ENCODE measurements around the gene TICAM1. TPM values are rescaled to one million over a fixed set of nuclear protein-coding genes. Genes with fewer than 3 reads are reported as not detected.

Gene TICAM1
- total RNA-seq, 1 experiment from 2014 or later: 9.9 TPM

- H2AFZ ChIP-seq: no peak overlapping the region
- ChIA-PET CTCF (no interaction called here), POLR2A (ENCODE audit: unreplicated experiment) (interaction anchor here (0.6 kb wide), 1 partner anchor 14 kb away, joined by 12 read pairs; no protein-coding TSS in a partner anchor)
- H3K4me3 ChIP-seq: no peak overlapping the region
- no TSS peak for BruUV-seq (replicated peaks)
- H3K79me2 ChIP-seq (ENCODE audit: low read depth): no peaks in the 10 kb centered on the region
- H3F3A ChIP-seq (ENCODE audit: insufficient read depth, low read depth): no peaks in the 10 kb centered on the region; the same call in 1 of the 2 replicates
- TF ChIP-seq EZH2 (IDR thresholded peaks at IDR 0.05; ENCODE audit: low read depth) (no peak), CTCF (conservative IDR thresholded peaks at IDR 0.05) (no peak)
- intact Hi-C loops (cut with micrococcal nuclease; ENCODE audit: unreplicated experiment): no loop called here
- H3K4me1 ChIP-seq (replicated peaks; ENCODE audit: insufficient read depth): no peaks in the 10 kb centered on the region
- no peaks in the 10 kb centered on the region for H3K9me3 ChIP-seq (ENCODE audit: insufficient read depth, low read depth)
- H3K36me3 ChIP-seq (ENCODE audit: low read depth): no peaks in the 10 kb centered on the region
- no peak for DNase-seq
- H3K9me2 ChIP-seq (ENCODE audit: insufficient read depth): no peaks in the 10 kb centered on the region
- no peak overlapping the region for H3K4me2 ChIP-seq
- H4K20me1 ChIP-seq (ENCODE audit: insufficient read depth): no peaks in the 10 kb centered on the region
- no peaks in the 10 kb centered on the region for H3K27me3 ChIP-seq (ENCODE audit: insufficient read depth, low read depth)
- H3K27ac ChIP-seq: no peak overlapping the region
Measured at GRCh38 chr19:4877753-4878490, 46.4 kb upstream of the TICAM1 start.

DNA sequence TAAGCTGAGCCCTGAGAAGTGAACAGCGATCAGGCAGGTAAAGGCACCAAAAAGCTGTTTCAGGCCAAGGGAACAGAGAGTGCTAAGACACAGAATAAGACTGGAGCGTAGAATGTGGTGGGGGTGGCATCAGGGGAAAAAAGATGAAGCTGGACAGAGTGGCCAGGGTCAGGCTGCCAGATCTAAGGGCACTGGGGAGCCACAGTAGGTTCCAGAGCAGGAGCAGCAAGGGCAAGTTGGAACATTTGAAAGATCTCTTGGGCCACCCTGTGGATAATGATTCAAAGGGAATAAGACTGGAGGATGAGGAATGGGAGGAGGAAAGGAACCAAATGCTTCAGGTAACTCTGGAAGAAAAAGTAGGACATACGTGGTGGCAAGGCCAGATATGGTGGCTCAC lies 42.4 kb upstream of the TICAM1 start:
- H2AFZ ChIP-seq: no peak overlapping the region
- intact Hi-C loops (cut with micrococcal nuclease; ENCODE audit: unreplicated experiment): loop anchor here (5.0 kb wide), 1 partner anchor 158 kb away; no protein-coding TSS in a partner anchor
- H3K4me1 ChIP-seq (replicated peaks; ENCODE audit: insufficient read depth): peaks cover 17% of the 10 kb centered on the region
- no TSS peak for BruUV-seq (replicated peaks)
- H3K36me3 ChIP-seq (ENCODE audit: low read depth): no peaks in the 10 kb centered on the region
- POLR2A ChIA-PET (ENCODE audit: unreplicated experiment): interaction anchor here (0.6 kb wide), 1 partner anchor 31 kb away, joined by 5 read pairs; no protein-coding TSS in a partner anchor
- no peaks in the 10 kb centered on the region for H3K79me2 ChIP-seq (ENCODE audit: low read depth)
- no peaks in the 10 kb centered on the region for H3K27me3 ChIP-seq (ENCODE audit: insufficient read depth, low read depth)
- TF ChIP-seq EZH2 (IDR thresholded peaks at IDR 0.05; ENCODE audit: low read depth) (no peak), CTCF (conservative IDR thresholded peaks at IDR 0.05) (no peak)
- H3K9me2 ChIP-seq (ENCODE audit: insufficient read depth): no peaks in the 10 kb centered on the region
- peaks cover 22% of the 10 kb centered on the region; the same call in 1 of the 2 replicates for H3F3A ChIP-seq (ENCODE audit: insufficient read depth, low read depth)
- no peaks in the 10 kb centered on the region for H4K20me1 ChIP-seq (ENCODE audit: insufficient read depth)
- H3K4me3 ChIP-seq: no peak overlapping the region
- no peak for DNase-seq
- H3K27ac ChIP-seq: no peak overlapping the region
- CTCF ChIA-PET: no interaction called here
- no peaks in the 10 kb centered on the region for H3K9me3 ChIP-seq (ENCODE audit: insufficient read depth, low read depth)
- H3K4me2 ChIP-seq: no peak overlapping the region

DNA sequence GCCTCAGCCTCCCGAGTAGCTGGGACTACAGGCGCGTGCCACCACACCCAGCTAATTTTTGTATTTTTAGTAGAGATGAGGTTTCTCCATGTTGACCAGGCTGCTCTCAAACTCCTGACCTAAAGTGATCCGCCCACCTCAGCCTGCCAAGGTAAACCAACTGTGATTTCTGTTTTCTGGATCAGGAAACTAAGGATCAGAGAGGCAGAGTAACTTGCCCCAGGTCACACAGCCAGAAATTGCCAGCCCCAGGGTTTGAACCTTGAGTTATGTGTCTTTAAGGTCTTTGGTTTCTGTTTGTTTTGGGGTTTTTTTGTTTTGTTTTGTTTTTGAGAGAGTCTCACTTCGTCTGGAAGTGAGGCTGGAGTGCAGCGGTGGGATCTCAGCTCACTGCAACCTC lies 40.2 kb upstream of the TICAM1 start:
- intact Hi-C loops (cut with micrococcal nuclease; ENCODE audit: unreplicated experiment): loop anchor here (1.0 to 5.0 kb wide), 2 partner anchors 40 to 161 kb away; no protein-coding TSS in a partner anchor

More for the DNA sequence above, 40.2 kb upstream of the TICAM1 start:
- Histone ChIP-seq H3K4me2 (no peak overlapping the region), H3K27me3 (ENCODE audit: insufficient read depth, low read depth) (no peaks in the 10 kb centered on the region), H3K9me2 (ENCODE audit: insufficient read depth) (no peaks in the 10 kb centered on the region), H3F3A (ENCODE audit: insufficient read depth, low read depth) (peaks cover 31% of the 10 kb centered on the region; the same call in 1 of the 2 replicates), H4K20me1 (ENCODE audit: insufficient read depth) (no peaks in the 10 kb centered on the region), H3K79me2 (ENCODE audit: low read depth) (peaks cover 7% of the 10 kb centered on the region), H3K9me3 (ENCODE audit: insufficient read depth, low read depth) (no peaks in the 10 kb centered on the region), H3K27ac (no peak overlapping the region), H2AFZ (no peak overlapping the region), H3K4me3 (no peak overlapping the region), H3K4me1 (replicated peaks; ENCODE audit: insufficient read depth) (peaks cover 17% of the 10 kb centered on the region), H3K36me3 (ENCODE audit: low read depth) (no peaks in the 10 kb centered on the region)
- no peak for DNase-seq
- TF ChIP-seq EZH2 (IDR thresholded peaks at IDR 0.05; ENCODE audit: low read depth) (no peak), CTCF (conservative IDR thresholded peaks at IDR 0.05) (no peak)
- ChIA-PET CTCF (no interaction called here), POLR2A (ENCODE audit: unreplicated experiment) (no interaction called here)
- BruUV-seq (replicated peaks): no TSS peak

Data from PC-9 (cell line).